Liver (tissue), 3 donors: ENCODE data around the gene ADM5.

Experiments used
- ATF3 ChIP-seq: IDR thresholded peaks from 2 replicates; pipeline ENCODE4 v1.6.1; 2016; ENCODE audit warnings: antibody characterized with exemption
- CTCF ChIP-seq: fragments of 150-350 bp; IDR thresholded peaks from 2 replicates; pipeline ENCODE4 v1.5.1; 2017; ENCODE audit warnings: improper control_type of control experiment, low read depth, low read length; ENCODE audit not compliant: missing input control
- FOXA2 ChIP-seq: IDR thresholded peaks from 2 replicates; pipeline ENCODE4 v1.6.1; 2016; ENCODE audit warnings: antibody characterized with exemption
- HNF4A ChIP-seq, 2 donors: conservative IDR thresholded peaks; 2 replicates each; pipeline ENCODE4 v1.6.1; 2016; ENCODE audit warnings: antibody characterized with exemption in 2 of 2, mild to moderate bottlenecking in 2 of 2
- JUND ChIP-seq, 2 donors: IDR thresholded peaks; 2 replicates each; pipeline ENCODE4 v1.6.1; 2016; ENCODE audit warnings: antibody characterized with exemption in 2 of 2
- RAD21 ChIP-seq, 2 donors: IDR thresholded peaks; 2 replicates each; pipeline ENCODE4 v1.6.1; 2016; ENCODE audit warnings: antibody characterized with exemption in 2 of 2, mild to moderate bottlenecking in 2 of 2
- RXRA ChIP-seq, 2 donors: IDR thresholded peaks; 2 replicates each; pipeline ENCODE4 v1.6.1; 2017 to 2018; ENCODE audit warnings: antibody characterized with exemption in 2 of 2, mild to moderate bottlenecking in 1 of 2
- SP1 ChIP-seq: IDR thresholded peaks from 2 replicates; pipeline ENCODE4 v1.6.1; 2018; ENCODE audit warnings: antibody characterized with exemption, mild to moderate bottlenecking
- YY1 ChIP-seq: IDR thresholded peaks from 2 replicates; pipeline ENCODE4 v1.6.1; 2016; ENCODE audit warnings: antibody characterized with exemption, mild to moderate bottlenecking
- ZBTB33 ChIP-seq: IDR thresholded peaks from 2 replicates; pipeline ENCODE4 v1.6.1; 2016; ENCODE audit warnings: antibody characterized with exemption
- donor health status: healthy.
- donor health status: healthy.

- TF ChIP-seq CTCF (no peak), RXRA (IDR thresholded peaks at IDR 0.05) (no peak), FOXA2 (no peak), RAD21 (IDR thresholded peaks at IDR 0.05) (no peak), ATF3 (no peak), YY1 (no peak), JUND (IDR thresholded peaks at IDR 0.05) (no peak), SP1 (no peak), HNF4A (conservative IDR thresholded peaks at IDR 0.05) (no peak), ZBTB33 (no peak)
Measured at GRCh38 chr19:49727217-49728030, 38.0 kb downstream of the ADM5 start.
